Tibial nerve (tissue), 4 donors: ENCODE data around the gene SLC7A1.

Experiments used
- EP300 ChIP-seq, 2 donors: sonication (generic); formaldehyde crosslinking; IDR thresholded peaks; one replicate each; pipeline ENCODE4 v1.6.1; 2017; ENCODE audit warnings: antibody characterized with exemption in 2 of 2, mild to moderate bottlenecking in 1 of 2
- POLR2A ChIP-seq, 2 donors: fragments of 450-650 bp; IDR thresholded peaks; one replicate each; pipeline ENCODE4 v1.6.1; 2017; ENCODE audit warnings: antibody characterized with exemption in 2 of 2, mild to moderate bottlenecking in 2 of 2, moderate library complexity in 2 of 2
- TF ChIP-seq, protein P1 (sequence below), 5 experiments: fragments of 200-600 bp in 3 of 5; fragments of 450-650 bp in 2 of 5; sonication (generic) in 3 of 5; IDR thresholded peaks; one replicate each; pipeline ENCODE4 v1.5.1; 2016 to 2019; ENCODE audit warnings: antibody characterized with exemption in 5 of 5, mild to moderate bottlenecking in 3 of 5, moderate library complexity in 2 of 5

DNA sequence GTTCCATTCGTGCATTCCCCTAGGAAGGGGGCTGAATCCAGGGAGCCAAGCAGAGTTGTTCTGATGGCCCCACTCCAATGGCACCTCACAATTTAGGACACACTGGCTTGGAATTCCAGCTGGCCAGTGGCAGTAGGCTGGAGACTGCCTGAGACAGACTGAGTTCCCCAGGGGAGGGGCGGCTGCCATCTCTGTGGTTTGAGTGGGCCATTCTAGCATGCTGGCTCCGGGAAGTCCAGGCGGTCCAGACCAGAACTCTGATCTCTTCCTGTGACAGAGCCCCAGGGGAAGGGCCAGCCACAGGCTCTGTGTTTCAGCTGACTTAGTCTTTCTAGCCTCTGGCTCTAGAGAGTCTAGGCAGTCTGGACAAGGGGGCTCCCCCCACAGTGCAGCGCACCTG, 29.5 kb upstream of the SLC7A1 start:
- TF ChIP-seq, protein P1, sequence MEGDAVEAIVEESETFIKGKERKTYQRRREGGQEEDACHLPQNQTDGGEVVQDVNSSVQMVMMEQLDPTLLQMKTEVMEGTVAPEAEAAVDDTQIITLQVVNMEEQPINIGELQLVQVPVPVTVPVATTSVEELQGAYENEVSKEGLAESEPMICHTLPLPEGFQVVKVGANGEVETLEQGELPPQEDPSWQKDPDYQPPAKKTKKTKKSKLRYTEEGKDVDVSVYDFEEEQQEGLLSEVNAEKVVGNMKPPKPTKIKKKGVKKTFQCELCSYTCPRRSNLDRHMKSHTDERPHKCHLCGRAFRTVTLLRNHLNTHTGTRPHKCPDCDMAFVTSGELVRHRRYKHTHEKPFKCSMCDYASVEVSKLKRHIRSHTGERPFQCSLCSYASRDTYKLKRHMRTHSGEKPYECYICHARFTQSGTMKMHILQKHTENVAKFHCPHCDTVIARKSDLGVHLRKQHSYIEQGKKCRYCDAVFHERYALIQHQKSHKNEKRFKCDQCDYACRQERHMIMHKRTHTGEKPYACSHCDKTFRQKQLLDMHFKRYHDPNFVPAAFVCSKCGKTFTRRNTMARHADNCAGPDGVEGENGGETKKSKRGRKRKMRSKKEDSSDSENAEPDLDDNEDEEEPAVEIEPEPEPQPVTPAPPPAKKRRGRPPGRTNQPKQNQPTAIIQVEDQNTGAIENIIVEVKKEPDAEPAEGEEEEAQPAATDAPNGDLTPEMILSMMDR (IDR thresholded peaks at IDR 0.05), result no peak
- TF ChIP-seq POLR2A (IDR thresholded peaks at IDR 0.05) (no peak), EP300 (IDR thresholded peaks at IDR 0.05) (no peak)
